Natural killer cell treated with Interleukin-12 subunit alpha and Interleukin-12 subunit beta and Interleukin-15 and Interleukin-18, amount 100 ng/mL, for 72 hours (primary cell): ENCODE data around the gene LUZP2. TPM values are rescaled to one million over a fixed set of nuclear protein-coding genes. Genes with fewer than 3 reads are reported as not detected.

ENCODE experiments used
- ATAC-seq, 2 donors: fragments of 150-1000 bp; cut with Tn5 transposase in 1 of 2; sonication (Bioruptor Pico), chemical (Tn5 transposase) in 1 of 2; 2 replicates each; pipeline ENCODE4 v1.10.0; 2021
- DNase-seq: peaks from one replicate; pipeline ENCODE4 v3.0.0; 2022; ENCODE audit warnings: low spot score
- H3K27ac Mint-ChIP-seq, 2 donors: 1 replicate in 1 of 2; 2 replicates in 1 of 2; pipeline ENCODE4 v1.8.0; 2022; ENCODE audit warnings: mixed read lengths in 2 of 2, mild to moderate bottlenecking in 1 of 2, moderate library complexity in 1 of 2
- H3K27me3 Mint-ChIP-seq, 2 donors: 1 replicate in 1 of 2; 2 replicates in 1 of 2; pipeline ENCODE4 v1.8.0; 2022; ENCODE audit warnings: mixed read lengths in 2 of 2
- H3K36me3 Mint-ChIP-seq: one replicate; pipeline ENCODE4 v1.8.0; 2022; ENCODE audit warnings: mixed read lengths
- H3K4me1 Mint-ChIP-seq, 2 donors: 1 replicate in 1 of 2; 2 replicates in 1 of 2; pipeline ENCODE4 v1.8.0; 2022; ENCODE audit warnings: low read depth in 2 of 2, mixed read lengths in 2 of 2, mild to moderate bottlenecking in 1 of 2
- H3K4me3 Mint-ChIP-seq: one replicate; pipeline ENCODE4 v1.8.0; 2022; ENCODE audit warnings: mixed read lengths
- H3K9me3 Mint-ChIP-seq: 2 replicates; pipeline ENCODE4 v1.8.0; 2022; ENCODE audit warnings: mixed read lengths
- total RNA-seq, 2 donors: library from RNA; stranded (reverse); gene quantifications; one replicate each; pipeline ENCODE4 v1.2.3, GENCODE V29; 2022

The LUZP2 gene
- total RNA-seq, 2 donors from 2014 or later, result not detected

GRCh38 chr11:24738972-24739371 lies 242.1 kb downstream of the LUZP2 start:
- no peaks in the 10 kb centered on the region for H3K4me1 Mint-ChIP-seq
- H3K27me3 Mint-ChIP-seq, result no peaks in the 10 kb centered on the region
- DNase-seq (no peak), ATAC-seq (no peak)
- no peak overlapping the region for H3K4me3 Mint-ChIP-seq
- H3K27ac Mint-ChIP-seq, result no peak overlapping the region
- no peaks in the 10 kb centered on the region for H3K36me3 Mint-ChIP-seq
- peaks cover 14% of the 10 kb centered on the region for H3K9me3 Mint-ChIP-seq

- DNase-seq, result no peak
- Mint-ChIP-seq H3K27ac (no peak overlapping the region), H3K27me3 (no peaks in the 10 kb centered on the region), H3K9me3 (peaks cover 18% of the 10 kb centered on the region), H3K36me3 (no peaks in the 10 kb centered on the region), H3K4me3 (no peak overlapping the region), H3K4me1 (no peaks in the 10 kb centered on the region)
- ATAC-seq, result no peak
Measured at GRCh38 chr11:24739637-24740036, 242.8 kb downstream of the LUZP2 start.

DNA sequence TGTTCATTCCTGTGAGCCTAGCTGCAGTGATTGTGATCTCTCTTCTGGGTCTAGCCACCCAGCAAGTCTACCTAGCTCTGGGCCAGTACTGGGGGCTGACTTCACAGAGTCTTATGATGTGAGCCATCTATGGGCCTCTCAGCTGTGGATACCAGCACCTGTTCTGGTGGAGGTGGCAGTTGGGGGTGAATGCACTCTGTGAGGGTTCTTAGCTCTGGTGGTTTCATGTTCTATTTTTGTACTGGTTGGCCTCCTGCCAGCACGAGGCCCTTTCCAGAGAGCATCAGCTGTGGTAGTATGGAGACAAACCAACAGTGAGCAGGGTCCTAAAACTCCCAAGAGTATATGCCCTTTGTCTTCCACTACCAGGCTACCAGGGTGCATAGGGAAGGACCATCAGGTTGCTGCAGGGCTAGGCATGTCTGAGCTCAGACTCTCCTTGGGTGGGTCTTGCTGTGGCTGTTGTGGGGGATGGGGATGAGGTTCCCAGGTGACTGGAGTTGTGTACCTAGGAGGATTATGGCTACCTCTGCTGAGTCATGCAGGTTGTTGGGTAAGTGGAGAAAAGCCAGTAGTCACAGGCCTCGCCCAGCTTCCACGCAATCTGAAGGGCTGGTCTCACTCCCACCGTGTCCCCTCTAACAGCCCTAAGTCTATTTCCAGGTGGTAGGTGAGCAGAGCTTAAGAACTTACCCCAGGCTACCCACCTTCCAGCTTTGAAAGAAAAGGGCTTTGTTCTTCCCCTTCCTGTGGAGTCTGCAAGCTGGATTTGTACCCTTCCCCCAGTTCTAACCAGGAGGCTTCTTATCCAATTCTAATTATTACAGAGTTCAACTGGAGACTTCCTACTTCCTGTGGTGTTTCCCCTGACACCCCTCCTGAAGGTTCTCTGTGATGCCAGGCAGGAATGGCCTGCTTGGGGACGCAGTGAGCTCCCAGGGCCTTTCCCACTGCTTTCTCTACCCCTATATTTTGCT lies 250.7 kb downstream of the LUZP2 start:
- H3K4me1 Mint-ChIP-seq, result no peaks in the 10 kb centered on the region
- H3K27me3 Mint-ChIP-seq, result no peaks in the 10 kb centered on the region
- DNase-seq (no peak), ATAC-seq (no peak)
- no peak overlapping the region for H3K4me3 Mint-ChIP-seq
- H3K36me3 Mint-ChIP-seq, result no peaks in the 10 kb centered on the region
- H3K9me3 Mint-ChIP-seq, result peaks cover 21% of the 10 kb centered on the region
- no peak overlapping the region for H3K27ac Mint-ChIP-seq

- Mint-ChIP-seq H3K27me3 (no peaks in the 10 kb centered on the region), H3K9me3 (peaks cover 21% of the 10 kb centered on the region), H3K4me1 (no peaks in the 10 kb centered on the region), H3K27ac (no peak overlapping the region), H3K36me3 (no peaks in the 10 kb centered on the region), H3K4me3 (no peak overlapping the region)
- no peak for DNase-seq
- no peak for ATAC-seq
Measured at GRCh38 chr11:24748261-24748660, 251.4 kb downstream of the LUZP2 start.

DNA sequence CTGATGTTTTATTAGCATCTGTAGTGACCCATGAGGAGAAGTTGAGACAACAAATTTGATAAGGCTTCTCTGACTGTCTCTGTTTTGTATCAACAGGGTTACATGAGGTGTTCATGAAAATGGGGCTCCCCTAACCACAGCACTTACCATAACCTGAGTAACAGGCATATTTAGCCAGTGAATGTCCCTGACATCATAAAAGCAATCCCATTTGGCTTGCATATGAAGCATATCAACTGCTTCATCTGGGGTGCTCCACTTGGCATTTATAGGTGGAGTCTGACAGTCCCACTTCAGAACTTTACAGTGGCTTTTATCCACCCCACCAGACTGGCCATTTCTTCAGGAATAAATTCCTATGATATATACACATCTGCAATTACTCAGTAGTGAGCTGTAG lies 257.6 kb downstream of the LUZP2 start:
- Mint-ChIP-seq H3K36me3 (no peaks in the 10 kb centered on the region), H3K4me3 (no peak overlapping the region), H3K4me1 (no peaks in the 10 kb centered on the region), H3K9me3 (peaks cover 11% of the 10 kb centered on the region), H3K27me3 (no peaks in the 10 kb centered on the region), H3K27ac (no peak overlapping the region)
- no peak for DNase-seq
- ATAC-seq, result no peak

DNA sequence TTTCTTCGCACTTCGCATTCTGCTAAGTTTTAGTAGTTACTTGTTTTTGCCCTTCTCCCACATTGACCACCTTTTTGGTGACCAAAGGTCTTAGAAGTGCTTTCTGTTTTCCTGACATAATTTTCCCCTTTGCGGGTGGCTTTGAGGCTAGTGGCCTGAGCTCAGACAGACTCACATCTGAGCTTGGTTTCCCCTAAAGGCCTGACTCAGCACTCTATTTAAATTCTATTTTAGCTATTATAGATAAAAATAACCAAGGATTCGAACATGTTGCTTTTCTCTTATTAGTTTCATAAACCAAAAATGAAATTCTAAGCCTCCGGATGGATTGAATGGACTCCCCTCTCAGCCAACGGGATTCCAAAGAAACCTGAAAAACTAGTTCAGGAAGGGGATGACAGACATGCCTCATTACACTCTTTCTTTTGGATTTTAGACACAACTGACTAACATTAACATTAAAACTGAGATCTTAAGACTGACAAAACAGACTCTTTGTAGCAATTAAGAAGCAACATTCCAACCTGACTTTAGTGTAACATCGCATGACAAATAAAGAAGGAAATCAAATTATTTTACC lies 258.5 kb downstream of the LUZP2 start:
- ATAC-seq (no peak), DNase-seq (no peak)
- Mint-ChIP-seq H3K36me3 (no peaks in the 10 kb centered on the region), H3K27ac (no peak overlapping the region), H3K4me1 (no peaks in the 10 kb centered on the region), H3K27me3 (no peaks in the 10 kb centered on the region), H3K4me3 (no peak overlapping the region), H3K9me3 (peaks cover 11% of the 10 kb centered on the region)

GRCh38 chr11:24759742-24760141 lies 262.9 kb downstream of the LUZP2 start:
- no peak overlapping the region for H3K4me3 Mint-ChIP-seq
- no peaks in the 10 kb centered on the region for H3K27me3 Mint-ChIP-seq
- peaks cover 3% of the 10 kb centered on the region for H3K9me3 Mint-ChIP-seq

GRCh38 chr11:24760681-24761080 lies 263.8 kb downstream of the LUZP2 start:
- H3K27me3 Mint-ChIP-seq, result no peaks in the 10 kb centered on the region
- H3K4me3 Mint-ChIP-seq, result no peak overlapping the region
- ATAC-seq, result no peak
- DNase-seq, result no peak
- peaks cover 3% of the 10 kb centered on the region for H3K9me3 Mint-ChIP-seq
- H3K36me3 Mint-ChIP-seq, result no peaks in the 10 kb centered on the region
- H3K27ac Mint-ChIP-seq, result no peak overlapping the region
- H3K4me1 Mint-ChIP-seq, result no peaks in the 10 kb centered on the region

More at GRCh38 chr11:24759742-24760141, 262.9 kb downstream of the LUZP2 start:
- ATAC-seq (no peak), DNase-seq (no peak)
- no peaks in the 10 kb centered on the region for H3K36me3 Mint-ChIP-seq
- H3K27ac Mint-ChIP-seq, result no peak overlapping the region
- H3K4me1 Mint-ChIP-seq, result no peaks in the 10 kb centered on the region

DNA sequence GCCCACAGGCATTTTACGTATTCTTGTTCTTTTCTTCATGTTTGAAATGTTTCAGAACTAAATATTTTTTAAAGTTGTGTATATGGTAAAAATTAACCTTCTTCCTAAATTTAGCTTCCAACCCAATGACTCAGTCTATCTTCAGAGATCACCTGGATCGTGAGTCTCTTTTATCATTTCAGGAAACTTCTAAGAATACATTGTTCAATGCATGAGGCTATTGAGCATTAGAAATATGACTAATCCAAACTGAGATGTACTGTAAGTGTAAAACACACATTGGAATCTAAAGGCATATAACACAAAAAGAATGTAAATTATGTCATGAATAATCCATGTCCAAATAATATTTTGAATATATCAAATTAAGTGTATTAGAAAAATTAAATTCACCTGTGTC lies 265.2 kb downstream of the LUZP2 start:
- Mint-ChIP-seq H3K27ac (no peak overlapping the region), H3K27me3 (no peaks in the 10 kb centered on the region), H3K36me3 (no peaks in the 10 kb centered on the region), H3K4me1 (no peaks in the 10 kb centered on the region), H3K9me3 (no peaks in the 10 kb centered on the region), H3K4me3 (no peak overlapping the region)
- ATAC-seq (no peak), DNase-seq (no peak)

DNA sequence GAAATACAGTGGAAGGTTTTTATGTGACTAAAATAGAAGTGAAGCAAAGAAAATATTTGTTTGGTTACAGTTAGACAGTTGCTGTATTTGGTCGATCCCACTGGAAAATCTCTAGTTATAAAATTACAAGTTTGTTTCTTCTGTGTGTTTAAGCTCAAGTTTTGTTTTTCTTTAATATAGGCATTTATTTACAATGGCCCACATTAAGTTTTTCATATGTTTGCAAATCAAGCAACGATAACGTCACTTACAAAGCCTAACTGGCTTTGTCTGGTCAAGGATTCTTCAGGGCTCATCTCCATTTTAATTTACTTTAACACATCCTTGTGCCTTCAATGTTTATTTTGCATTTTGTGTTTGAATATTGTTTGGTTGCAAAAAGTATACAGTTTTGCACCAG lies 270.6 kb downstream of the LUZP2 start:
- H3K9me3 Mint-ChIP-seq, result peaks cover 5% of the 10 kb centered on the region
- H3K27me3 Mint-ChIP-seq, result no peaks in the 10 kb centered on the region
- no peak overlapping the region for H3K4me3 Mint-ChIP-seq
- H3K36me3 Mint-ChIP-seq, result no peaks in the 10 kb centered on the region
- ATAC-seq (no peak), DNase-seq (no peak)
- H3K4me1 Mint-ChIP-seq, result no peaks in the 10 kb centered on the region
- no peak overlapping the region for H3K27ac Mint-ChIP-seq

GRCh38 chr11:24773322-24773721 lies 276.5 kb downstream of the LUZP2 start:
- Mint-ChIP-seq H3K9me3 (peaks cover 5% of the 10 kb centered on the region), H3K27ac (no peak overlapping the region), H3K4me1 (no peaks in the 10 kb centered on the region), H3K36me3 (no peaks in the 10 kb centered on the region), H3K4me3 (no peak overlapping the region), H3K27me3 (no peaks in the 10 kb centered on the region)
- ATAC-seq, result no peak
- DNase-seq, result no peak

DNA sequence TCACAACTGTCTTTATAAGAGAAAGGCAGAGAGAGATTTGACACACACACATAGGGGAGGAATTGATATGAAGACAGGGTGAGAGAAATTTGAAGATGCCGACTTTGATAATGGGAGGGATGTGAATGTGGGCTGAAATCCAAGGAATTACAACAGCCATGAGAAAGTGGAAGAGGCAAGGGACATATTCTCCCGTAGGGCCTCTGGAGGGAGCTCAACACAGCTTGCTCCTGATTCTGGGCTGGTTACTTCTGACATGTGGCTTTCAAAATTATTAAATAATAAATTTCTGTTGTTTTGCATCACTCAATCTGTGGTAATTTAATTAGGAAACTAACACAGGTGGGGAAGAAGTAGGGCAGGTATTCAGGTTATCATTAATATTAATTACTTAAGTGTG lies 282.9 kb downstream of the LUZP2 start:
- Mint-ChIP-seq H3K27me3 (no peaks in the 10 kb centered on the region), H3K4me1 (no peaks in the 10 kb centered on the region), H3K27ac (no peak overlapping the region), H3K36me3 (no peaks in the 10 kb centered on the region), H3K4me3 (no peak overlapping the region), H3K9me3 (no peaks in the 10 kb centered on the region)
- ATAC-seq, result no peak
- no peak for DNase-seq

GRCh38 chr11:24781288-24781687 lies 284.4 kb downstream of the LUZP2 start:
- Mint-ChIP-seq H3K27me3 (no peaks in the 10 kb centered on the region), H3K9me3 (peaks cover 2% of the 10 kb centered on the region), H3K4me1 (no peaks in the 10 kb centered on the region), H3K36me3 (no peaks in the 10 kb centered on the region), H3K4me3 (no peak overlapping the region), H3K27ac (no peak overlapping the region)
- DNase-seq (no peak), ATAC-seq (no peak)

DNA sequence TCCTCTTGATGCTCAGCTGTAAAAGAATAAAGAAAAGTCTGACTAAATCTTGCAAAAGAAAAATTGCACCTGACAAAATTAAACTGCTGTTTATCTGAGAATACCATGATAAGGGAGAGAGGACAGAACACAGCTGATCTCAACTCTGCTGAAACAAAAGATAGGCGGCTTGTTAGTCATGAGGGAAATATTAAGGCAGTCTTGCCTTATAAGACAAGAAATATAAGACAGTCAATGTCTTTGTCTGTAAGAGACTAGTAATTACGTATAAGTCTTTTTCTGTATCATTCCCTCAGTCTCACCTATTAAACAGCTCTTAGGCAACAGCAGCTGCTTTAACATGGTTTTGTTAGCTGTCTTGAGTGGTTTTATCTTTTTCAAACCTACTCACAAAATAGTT lies 296.6 kb downstream of the LUZP2 start:
- DNase-seq (no peak), ATAC-seq (no peak)
- H3K27ac Mint-ChIP-seq, result no peak overlapping the region
- no peaks in the 10 kb centered on the region for H3K4me1 Mint-ChIP-seq
- H3K9me3 Mint-ChIP-seq, result peaks cover 14% of the 10 kb centered on the region
- no peak overlapping the region for H3K4me3 Mint-ChIP-seq
- H3K36me3 Mint-ChIP-seq, result no peaks in the 10 kb centered on the region
- no peaks in the 10 kb centered on the region for H3K27me3 Mint-ChIP-seq
